Panc1 (cell line): ENCODE results near the gene TTR. TPM values are rescaled to one million over a fixed set of nuclear protein-coding genes. Genes with fewer than 3 reads are reported as not detected.

ENCODE experiments used
- ATAC-seq: fragments of 200-7000 bp; cut with Tn5 transposase; 2 replicates; pipeline ENCODE4 v1.9.1; 2020; ENCODE audit warnings: mild to moderate bottlenecking, moderate library complexity
- BruUV-seq: library from RNA; stranded (reverse); fragments of 400-500 nt; replicated peaks from 2 replicates; lab custom pipeline; 2021; lab: Mats Ljungman, UMichigan
- CTCF ChIA-PET: fragments of 300-600 bp; sonication (Branson Sonifier 250); formaldehyde crosslinking; loops from one replicate; lab custom pipeline; 2022; ENCODE audit warnings: antibody characterized with exemption; lab: Charles Lee
- POLR2A ChIA-PET: fragments of 300-600 bp; sonication (Branson Sonifier 250); formaldehyde crosslinking; loops from one replicate; lab custom pipeline; 2022; ENCODE audit warnings: antibody characterized with exemption; lab: Charles Lee
- DNase-seq: peaks from one replicate; pipeline ENCODE4 v3.0.0-alpha.2; 2010; ENCODE audit warnings: low read depth, low spot score
- H3K27ac ChIP-seq: 2 replicates; pipeline ENCODE4 v1.5.1; 2011; ENCODE audit warnings: mild to moderate bottlenecking, low read length, inconsistent platforms
- H3K27me3 ChIP-seq: fragments of 200-500 bp; sonication (Bioruptor generic); 2 replicates; pipeline ENCODE4 v1.6.0; 2014; ENCODE audit warnings: low read length, inconsistent platforms; ENCODE audit not compliant: control insufficient read depth, insufficient read depth
- H3K36me3 ChIP-seq: fragments of 200-500 bp; sonication (Bioruptor generic); 2 replicates; pipeline ENCODE4 v1.5.1; 2014; ENCODE audit warnings: inconsistent platforms, mild to moderate bottlenecking, low read length, moderate library complexity; ENCODE audit not compliant: control insufficient read depth, insufficient read depth
- H3K4me1 ChIP-seq: 2 replicates; pipeline ENCODE4 v1.5.1; 2011; ENCODE audit warnings: inconsistent platforms, mild to moderate bottlenecking, low read length, moderate library complexity; ENCODE audit not compliant: control insufficient read depth, insufficient read depth
- H3K4me3 ChIP-seq, 2 experiments: 2 replicates each; pipeline ENCODE4 v1.5.1; 2011 to 2012; ENCODE audit warnings: low read depth in 2 of 2, low read length in 2 of 2, mild to moderate bottlenecking in 2 of 2, inconsistent platforms in 1 of 2, moderate library complexity in 1 of 2
- H3K9me3 ChIP-seq: fragments of 200-500 bp; sonication (Bioruptor generic); 2 replicates; pipeline ENCODE4 v1.5.1; 2014; ENCODE audit warnings: low read depth, mild to moderate bottlenecking, inconsistent platforms, low read length, moderate library complexity; ENCODE audit not compliant: control insufficient read depth, insufficient read depth
- POLR2AphosphoS5 ChIP-seq: IDR thresholded peaks from 2 replicates; pipeline ENCODE4 v1.6.1; 2012; ENCODE audit warnings: mild to moderate bottlenecking, low read depth, low read length, moderate library complexity
- SIN3A ChIP-seq: IDR thresholded peaks from 2 replicates; pipeline ENCODE4 v1.6.1; 2012; ENCODE audit warnings: low read depth, mild to moderate bottlenecking, low read length, moderate library complexity, borderline replicate concordance; ENCODE audit not compliant: insufficient read depth
- TCF7L2 ChIP-seq: IDR thresholded peaks from 2 replicates; pipeline ENCODE4 v1.6.1; 2011; ENCODE audit warnings: mild to moderate bottlenecking, low read depth, low read length, inconsistent platforms
- in situ Hi-C: cut with HindIII; loops from 2 replicates; pipeline ENCODE4 v1.10.0; 2016; ENCODE audit warnings: low sequenced_read_pairs, low pct_unique_long_range_greater_than_20kb
- intact Hi-C: fragments of 100-400 bp; cut with micrococcal nuclease; formaldehyde crosslinking; loops from one replicate; pipeline ENCODE4 v1.10.0; 2022; ENCODE audit not compliant: unreplicated experiment
- total RNA-seq: library from RNA; stranded (reverse); gene quantifications from one replicate; pipeline ENCODE4 v1.2.1, GENCODE V29; 2021; ENCODE audit not compliant: unreplicated experiment
- TF ChIP-seq, protein P1 (sequence below): fragments of 450-650 bp; IDR thresholded peaks from 2 replicates; pipeline ENCODE4 v1.5.1; 2017; ENCODE audit warnings: mild to moderate bottlenecking
- TF ChIP-seq, protein P2 (sequence below), 2 experiments: IDR thresholded peaks; 2 replicates each; pipeline ENCODE4 v1.6.1; 2011 to 2012; ENCODE audit warnings: low read depth in 2 of 2, control low read depth in 1 of 2, low read length in 1 of 2, mild to moderate bottlenecking in 1 of 2, moderate library complexity in 1 of 2; ENCODE audit not compliant: insufficient read depth in 1 of 2

Gene TTR
- total RNA-seq, 1 experiment from 2014 or later: 1.0 TPM

DNA sequence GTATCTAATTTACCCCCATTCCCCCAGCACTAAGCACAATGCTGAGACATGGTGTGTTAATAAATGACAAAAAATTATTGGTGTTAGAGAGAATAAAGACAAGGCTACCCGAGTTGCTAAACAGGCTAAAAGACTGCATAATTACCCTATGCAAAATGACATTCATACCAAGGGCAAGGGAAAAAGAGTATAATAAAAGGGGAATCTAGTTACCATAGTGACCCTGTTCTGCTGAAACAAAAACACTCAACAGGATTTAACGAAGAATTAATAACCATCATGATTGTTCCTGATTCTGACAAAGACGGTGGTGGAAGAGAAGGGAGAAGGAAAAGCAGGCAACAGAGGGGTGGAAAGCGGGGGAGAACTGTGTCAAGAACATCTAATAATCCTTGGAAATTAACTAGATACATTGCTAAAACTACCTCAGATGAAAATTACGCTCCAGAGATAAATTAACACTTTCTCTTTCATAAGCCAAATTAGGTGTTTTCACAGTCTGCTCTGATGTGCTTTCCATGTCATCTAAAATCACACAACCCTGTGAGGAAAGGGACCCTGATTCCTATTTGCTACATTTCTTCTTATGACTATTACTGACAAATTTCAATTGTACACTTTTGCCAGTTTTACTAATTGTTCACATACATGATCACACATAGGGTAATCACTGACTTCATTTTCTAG lies 25.5 kb downstream of the TTR start:
- BruUV-seq: no TSS peak
- CTCF ChIA-PET: no interaction called here

DNA sequence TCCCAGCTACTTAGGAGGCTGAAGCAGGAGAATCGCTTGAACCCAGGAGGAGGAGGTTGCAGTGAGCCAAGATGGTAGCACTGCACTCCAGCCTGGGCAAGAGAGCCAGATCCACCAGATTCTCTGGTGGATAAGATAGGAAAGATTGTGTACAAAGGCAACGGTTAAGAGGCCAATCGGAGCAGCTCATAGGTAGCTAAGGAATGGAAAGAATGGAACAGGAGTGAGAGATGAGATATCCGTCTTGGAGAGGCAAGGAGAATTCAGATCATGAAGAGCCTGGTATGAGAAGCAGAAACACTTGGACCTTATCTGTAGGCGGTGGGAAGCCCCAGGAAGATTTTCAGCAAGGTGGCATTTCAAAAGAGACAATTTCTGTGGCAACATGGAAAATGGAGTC lies 27.1 kb downstream of the TTR start:
- POLR2A ChIA-PET: no interaction called here
- Histone ChIP-seq H3K36me3 (no peaks in the 10 kb centered on the region; the same call in 1 of the 2 replicates), H3K27me3 (no peaks in the 10 kb centered on the region), H3K9me3 (no peaks in the 10 kb centered on the region), H3K4me3 (no peak overlapping the region), H3K4me1 (no peaks in the 10 kb centered on the region), H3K27ac (no peak overlapping the region)
- CTCF ChIA-PET: no interaction called here
- TF ChIP-seq, protein P1, sequence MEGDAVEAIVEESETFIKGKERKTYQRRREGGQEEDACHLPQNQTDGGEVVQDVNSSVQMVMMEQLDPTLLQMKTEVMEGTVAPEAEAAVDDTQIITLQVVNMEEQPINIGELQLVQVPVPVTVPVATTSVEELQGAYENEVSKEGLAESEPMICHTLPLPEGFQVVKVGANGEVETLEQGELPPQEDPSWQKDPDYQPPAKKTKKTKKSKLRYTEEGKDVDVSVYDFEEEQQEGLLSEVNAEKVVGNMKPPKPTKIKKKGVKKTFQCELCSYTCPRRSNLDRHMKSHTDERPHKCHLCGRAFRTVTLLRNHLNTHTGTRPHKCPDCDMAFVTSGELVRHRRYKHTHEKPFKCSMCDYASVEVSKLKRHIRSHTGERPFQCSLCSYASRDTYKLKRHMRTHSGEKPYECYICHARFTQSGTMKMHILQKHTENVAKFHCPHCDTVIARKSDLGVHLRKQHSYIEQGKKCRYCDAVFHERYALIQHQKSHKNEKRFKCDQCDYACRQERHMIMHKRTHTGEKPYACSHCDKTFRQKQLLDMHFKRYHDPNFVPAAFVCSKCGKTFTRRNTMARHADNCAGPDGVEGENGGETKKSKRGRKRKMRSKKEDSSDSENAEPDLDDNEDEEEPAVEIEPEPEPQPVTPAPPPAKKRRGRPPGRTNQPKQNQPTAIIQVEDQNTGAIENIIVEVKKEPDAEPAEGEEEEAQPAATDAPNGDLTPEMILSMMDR: no peak
- TF ChIP-seq, protein P2, sequence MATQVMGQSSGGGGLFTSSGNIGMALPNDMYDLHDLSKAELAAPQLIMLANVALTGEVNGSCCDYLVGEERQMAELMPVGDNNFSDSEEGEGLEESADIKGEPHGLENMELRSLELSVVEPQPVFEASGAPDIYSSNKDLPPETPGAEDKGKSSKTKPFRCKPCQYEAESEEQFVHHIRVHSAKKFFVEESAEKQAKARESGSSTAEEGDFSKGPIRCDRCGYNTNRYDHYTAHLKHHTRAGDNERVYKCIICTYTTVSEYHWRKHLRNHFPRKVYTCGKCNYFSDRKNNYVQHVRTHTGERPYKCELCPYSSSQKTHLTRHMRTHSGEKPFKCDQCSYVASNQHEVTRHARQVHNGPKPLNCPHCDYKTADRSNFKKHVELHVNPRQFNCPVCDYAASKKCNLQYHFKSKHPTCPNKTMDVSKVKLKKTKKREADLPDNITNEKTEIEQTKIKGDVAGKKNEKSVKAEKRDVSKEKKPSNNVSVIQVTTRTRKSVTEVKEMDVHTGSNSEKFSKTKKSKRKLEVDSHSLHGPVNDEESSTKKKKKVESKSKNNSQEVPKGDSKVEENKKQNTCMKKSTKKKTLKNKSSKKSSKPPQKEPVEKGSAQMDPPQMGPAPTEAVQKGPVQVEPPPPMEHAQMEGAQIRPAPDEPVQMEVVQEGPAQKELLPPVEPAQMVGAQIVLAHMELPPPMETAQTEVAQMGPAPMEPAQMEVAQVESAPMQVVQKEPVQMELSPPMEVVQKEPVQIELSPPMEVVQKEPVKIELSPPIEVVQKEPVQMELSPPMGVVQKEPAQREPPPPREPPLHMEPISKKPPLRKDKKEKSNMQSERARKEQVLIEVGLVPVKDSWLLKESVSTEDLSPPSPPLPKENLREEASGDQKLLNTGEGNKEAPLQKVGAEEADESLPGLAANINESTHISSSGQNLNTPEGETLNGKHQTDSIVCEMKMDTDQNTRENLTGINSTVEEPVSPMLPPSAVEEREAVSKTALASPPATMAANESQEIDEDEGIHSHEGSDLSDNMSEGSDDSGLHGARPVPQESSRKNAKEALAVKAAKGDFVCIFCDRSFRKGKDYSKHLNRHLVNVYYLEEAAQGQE (IDR thresholded peaks at IDR 0.05; ENCODE audit: insufficient read depth in 1 of 2, low read depth in 2 of 2, low read length in 1 of 2): no peak
- no peak for TF ChIP-seq TCF7L2
- TF ChIP-seq POLR2AphosphoS5: no peak
- no peak for TF ChIP-seq SIN3A
- intact Hi-C loops: no loop called here
- DNase-seq (no peak), ATAC-seq (no peak)
- in situ Hi-C loops: no loop called here
- no TSS peak for BruUV-seq

More for the DNA sequence above, 25.5 kb downstream of the TTR start:
- in situ Hi-C loops: no loop called here
- Histone ChIP-seq H3K4me3 (no peak overlapping the region), H3K36me3 (no peaks in the 10 kb centered on the region), H3K4me1 (no peaks in the 10 kb centered on the region), H3K27ac (no peak overlapping the region), H3K9me3 (no peaks in the 10 kb centered on the region), H3K27me3 (no peaks in the 10 kb centered on the region)
- intact Hi-C loops: no loop called here
- POLR2A ChIA-PET: no interaction called here
- TF ChIP-seq TCF7L2: no peak
- no peak for TF ChIP-seq POLR2AphosphoS5
- TF ChIP-seq, protein P2 (IDR thresholded peaks at IDR 0.05; ENCODE audit: insufficient read depth in 1 of 2, low read depth in 2 of 2, low read length in 1 of 2): no peak
- no peak for TF ChIP-seq SIN3A
- DNase-seq: no peak
- ATAC-seq: no peak
